ENCODE data around the gene GFOD1.
"Not testable (repeated sequence)": the region's sequence is repeated elsewhere in the genome, so short reads cannot be mapped to it uniquely, and the experiment has no call there.

Gene GFOD1

DNA sequence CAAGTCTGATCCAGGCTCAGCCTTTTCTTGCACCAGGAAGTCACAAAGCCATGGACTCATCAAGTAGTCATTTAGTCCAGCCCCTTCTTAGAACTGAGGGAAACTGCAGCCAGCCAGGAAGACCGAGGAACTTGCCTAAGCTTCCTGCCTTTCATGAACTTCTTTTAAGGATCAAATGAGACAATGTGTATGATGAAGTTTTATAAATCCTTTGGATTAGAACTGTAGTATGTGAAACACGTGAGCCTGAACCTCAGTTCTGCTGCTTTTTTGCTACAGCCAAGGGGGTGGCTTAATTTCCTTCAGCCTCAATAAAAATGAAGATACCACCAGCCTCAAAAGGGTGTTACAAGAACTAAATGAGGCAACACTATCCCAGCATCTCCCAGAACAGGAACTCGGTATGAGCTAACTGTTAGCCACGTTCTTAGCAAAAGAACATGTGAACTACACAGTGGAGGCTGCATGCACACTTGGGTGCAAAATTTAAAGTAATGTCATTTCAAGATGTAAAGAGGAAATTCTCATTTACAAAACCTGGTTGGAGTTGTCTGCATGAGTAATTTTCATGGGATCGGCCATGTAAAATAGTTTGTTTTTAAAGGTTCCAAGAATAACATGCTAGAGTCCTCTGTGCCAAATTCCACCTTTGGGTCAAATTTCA is 83.0 kb downstream of the GFOD1 start:
- DNase-seq (ENCODE audit: low spot score), result peak; percentile 44

DNA sequence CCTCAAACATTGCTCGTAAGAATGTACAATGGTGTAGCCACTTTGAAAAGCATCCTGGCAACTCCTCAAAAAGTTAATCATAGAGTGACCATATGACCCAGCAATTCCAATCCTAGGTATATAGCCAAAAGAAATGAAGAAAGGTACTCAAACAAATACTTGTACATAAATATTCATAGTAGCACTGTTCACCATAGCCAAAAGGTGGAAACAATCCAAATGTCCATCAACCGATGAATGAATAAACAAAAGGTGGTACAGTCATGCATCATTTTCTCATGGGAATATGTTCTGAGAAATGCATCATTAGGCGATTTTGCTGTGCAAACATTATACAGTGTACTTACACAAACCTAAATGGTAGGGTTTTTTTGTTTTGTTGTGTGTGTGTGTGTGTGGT is 84.7 kb downstream of the GFOD1 start:
- no peak for DNase-seq (ENCODE audit: low spot score)

DNA sequence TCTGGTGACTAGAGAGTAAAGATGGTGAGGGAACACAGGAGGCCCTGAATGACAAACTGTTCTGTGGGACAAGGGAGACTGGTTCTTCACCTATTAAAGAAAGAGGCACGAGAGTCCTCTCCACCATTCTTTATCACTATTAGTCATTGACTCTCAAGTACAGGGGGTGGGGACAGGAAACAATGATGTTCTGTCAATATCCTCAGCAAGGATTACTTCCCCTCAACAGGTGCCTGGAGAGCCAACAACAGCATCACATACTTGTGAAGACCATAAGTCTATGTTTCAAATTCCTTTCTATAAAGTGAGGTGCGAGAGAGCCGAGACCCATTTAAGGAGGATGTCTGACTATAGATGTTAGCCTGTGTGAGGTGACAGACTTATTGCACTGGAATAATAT is 86.6 kb downstream of the GFOD1 start:
- no peak for DNase-seq (ENCODE audit: low spot score)

DNA sequence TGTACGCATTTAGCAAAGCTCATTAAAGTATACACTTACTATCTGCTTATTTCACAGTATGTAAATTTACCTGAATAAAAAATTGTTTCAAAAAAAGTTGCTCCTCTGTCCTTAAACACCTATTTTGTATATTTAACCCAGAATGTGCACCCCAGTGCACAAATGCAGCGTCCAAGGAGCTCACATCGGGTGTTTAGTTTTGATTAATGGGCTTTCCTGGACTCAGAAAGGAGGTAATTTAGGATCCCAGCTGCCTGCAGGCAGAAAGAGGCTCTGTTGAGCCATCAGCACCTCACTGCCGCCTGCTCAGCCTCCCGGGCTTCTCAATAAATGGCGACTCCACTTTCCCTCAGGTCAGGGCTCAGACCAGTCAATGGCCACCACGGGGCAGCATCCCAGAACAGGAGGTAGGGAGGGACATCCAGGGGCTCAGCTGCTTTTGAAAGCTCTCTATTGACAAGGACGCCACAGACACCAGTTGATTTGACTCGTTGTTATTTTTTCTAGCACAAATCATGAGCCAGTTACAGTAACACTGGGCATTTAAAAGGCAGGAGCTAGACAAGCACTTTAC is 88.9 kb downstream of the GFOD1 start:
- no peak for DNase-seq (ENCODE audit: low spot score)

DNA sequence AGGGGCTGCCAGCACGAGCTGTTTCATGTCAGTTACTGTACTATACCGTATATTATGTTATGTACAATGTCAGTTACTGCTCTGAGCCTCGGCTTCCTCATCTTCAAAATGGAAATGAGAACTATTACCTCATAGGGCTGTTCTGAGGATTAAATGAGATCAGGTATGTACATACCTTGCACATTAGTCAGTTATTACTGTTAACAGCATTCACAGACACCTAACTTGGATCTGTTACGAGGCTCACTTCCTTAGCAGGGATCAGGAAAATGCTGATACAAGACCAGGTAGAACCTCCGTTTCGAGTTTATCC is 89.4 kb downstream of the GFOD1 start:
- no peak for DNase-seq (ENCODE audit: low spot score)

DNA sequence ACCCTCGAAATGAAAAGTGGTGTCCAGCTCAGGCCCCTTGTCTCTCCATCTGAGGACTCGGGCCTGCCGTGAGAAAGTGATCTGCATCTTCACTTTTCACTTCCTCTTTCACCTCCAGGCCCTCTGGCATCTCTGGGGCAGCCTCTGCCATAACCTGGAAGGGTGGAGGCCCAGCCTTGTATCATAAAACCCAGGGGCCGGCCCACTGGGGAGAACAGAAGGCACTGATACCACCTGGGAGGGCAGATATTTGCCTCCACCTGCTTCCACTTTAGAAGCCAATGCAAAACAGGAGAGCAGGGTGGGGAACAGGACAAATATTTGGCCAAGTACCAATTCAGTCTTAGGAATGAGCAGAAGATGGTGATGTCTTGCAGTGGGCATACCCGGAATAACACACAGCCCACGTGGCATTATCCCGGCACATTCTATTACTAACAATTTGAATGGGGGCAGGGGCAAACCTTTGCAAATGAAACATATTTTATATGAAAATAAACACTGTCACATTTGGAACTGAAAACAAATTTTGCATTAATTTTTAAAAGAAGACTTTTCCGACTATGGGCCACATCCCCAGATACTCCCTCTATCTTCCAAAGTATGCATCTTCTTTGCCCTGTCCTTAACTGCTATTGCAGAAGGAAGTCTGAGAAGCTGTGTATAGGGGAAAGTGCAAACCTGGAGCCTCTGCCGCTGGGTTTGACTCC is 89.9 kb downstream of the GFOD1 start:
- no peak for DNase-seq (ENCODE audit: low spot score)

DNA sequence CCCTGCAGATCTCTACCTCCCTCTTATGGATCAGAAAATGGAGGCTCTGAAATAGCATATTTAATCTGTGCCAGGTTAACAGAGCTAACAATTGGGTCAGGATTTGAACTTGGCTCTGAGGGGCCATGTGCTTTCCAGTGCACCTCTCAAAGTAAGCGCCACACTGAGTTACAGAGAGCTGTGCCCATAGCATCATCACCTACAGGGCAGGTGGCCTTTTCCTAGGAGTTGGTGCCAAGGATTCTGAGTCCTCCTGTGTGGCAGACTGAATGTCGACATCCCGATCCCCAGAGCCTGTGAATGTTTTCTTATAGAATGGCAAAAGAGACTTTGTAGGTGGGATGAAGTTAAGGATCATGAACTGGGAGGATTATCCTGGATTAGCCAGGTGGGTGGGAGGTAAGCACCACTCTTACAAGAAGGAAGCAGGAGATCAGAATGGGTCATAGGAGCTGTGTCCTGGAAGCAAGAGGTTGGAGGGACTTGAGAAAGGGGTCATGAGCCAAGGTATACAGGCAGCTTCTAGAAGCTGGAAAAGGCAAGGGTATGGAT is 91.1 kb downstream of the GFOD1 start:
- no peak for DNase-seq (ENCODE audit: low spot score)

DNA sequence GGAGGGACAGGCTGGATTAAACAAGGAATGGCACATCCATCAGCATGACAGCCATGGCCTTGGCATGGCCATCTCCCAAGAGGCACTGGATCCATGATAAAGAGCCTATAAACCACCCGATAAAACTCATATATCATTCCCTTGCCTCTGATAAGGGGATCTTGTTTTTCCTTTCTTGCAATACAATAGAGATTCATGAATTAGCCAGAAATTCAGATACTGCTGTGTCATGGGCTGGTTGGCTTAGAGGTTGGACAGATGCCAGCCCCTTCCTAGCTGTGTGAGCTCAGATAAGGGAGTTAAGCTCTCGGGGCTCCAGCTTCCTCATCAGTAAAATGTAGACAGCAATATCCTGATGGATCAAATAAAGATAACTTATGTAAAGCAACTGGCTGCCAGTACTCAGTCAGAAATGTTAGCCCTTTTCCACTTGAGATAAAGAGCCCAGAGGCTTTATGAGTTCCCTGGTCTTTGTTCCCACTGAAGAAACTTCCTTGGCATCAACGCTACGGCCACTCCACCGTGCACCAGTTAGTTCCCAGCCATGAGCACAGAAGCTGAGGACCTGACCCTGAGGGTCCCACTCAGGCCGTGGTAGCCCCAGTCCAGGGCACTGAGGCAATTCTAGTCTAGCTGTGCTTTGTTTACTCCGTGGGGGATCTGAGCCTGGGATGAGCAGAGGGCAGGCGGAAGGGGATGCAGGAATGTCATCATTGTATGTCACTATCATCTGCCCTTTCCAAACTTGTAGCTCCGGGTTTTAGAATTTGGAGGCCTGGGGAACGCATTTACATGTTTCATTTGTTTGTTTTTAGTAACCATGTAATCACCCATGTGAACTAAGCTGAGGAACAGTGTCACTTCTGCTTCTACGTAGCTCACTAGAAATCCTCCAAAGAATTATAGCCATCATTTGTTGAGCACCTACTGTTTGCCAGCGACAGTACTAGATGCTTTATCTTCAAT is 91.8 kb downstream of the GFOD1 start:
- peak; percentile 55 for DNase-seq (ENCODE audit: low spot score)

DNA sequence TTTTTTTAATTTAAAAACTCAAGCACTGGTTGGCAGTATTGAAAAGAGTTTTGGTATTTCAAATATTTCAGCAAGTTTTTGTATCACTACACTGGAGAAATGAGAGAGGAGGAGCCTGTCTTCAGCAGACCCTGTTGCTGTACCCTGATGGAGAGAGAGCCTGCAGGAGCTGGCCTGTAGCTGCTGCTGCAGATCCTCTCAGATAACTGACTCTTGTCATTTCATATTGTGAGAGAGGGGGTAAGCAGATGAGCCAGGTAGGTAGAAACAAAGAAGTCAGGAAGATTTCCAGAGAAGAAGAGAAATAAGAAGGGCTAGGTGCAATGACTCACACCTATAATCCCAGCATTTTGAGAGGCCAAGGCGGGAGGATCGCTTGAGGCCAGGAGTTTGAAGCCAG is 94.9 kb downstream of the GFOD1 start:
- DNase-seq (ENCODE audit: low spot score), result no peak

DNA sequence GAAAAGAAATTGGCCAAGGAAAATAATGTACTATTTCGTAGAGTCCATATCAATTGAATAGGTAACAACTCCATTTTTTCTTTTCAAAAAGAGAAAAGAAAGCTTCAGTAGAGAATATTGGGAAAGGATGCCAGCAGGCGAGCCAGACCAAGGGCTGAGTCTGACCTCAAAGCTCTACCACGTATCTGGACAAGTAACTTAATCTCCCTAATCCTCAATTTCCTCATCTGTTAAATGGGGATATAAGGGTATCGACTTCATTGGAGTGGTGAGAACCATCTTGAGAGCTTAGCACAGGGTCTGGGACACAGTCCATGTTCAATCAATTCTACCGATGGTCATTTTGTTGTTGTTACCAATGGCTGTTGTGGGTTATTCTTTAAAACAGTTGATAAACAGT is 95.9 kb downstream of the GFOD1 start:
- DNase-seq (ENCODE audit: low spot score), result no peak

DNA sequence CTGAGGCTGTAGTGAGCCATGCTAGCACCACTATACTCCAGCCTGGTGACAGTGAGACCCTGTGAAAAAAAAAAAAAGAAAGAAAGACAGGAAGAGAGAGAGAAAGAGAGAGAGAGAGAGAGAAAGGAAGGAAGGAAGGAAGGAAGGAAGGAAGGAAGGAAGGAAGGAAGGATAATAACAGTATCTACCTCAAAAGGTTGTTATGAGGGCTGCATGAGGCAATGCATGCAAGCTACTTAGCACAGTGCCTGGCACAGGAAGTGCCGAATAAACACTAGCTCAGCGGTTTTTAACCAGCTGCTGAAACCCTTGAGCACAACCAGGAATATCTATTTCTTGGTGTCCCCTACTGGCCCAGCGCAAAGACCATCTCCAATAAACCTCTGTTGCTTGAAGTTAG is 96.7 kb downstream of the GFOD1 start:
- no peak for DNase-seq (ENCODE audit: low spot score)

DNA sequence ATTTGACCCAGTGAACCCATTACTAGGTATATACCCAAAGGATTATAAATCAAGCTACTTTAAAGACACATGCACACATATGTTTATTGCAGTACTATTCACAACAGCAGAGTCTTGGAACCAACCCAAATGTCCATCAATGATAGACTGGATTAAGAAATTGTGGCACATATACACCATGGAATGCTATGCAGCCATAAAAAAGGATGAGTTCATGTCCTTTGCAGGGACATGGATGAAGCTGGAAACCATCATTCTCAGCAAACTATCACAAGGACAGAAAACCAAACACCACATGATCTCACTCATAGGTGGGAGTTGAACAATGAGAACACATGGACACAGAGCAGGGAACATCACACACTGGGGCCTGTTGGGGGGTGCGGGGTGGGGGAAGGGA is 98.2 kb downstream of the GFOD1 start:
- DNase-seq (ENCODE audit: low spot score), result not testable (repeated sequence)

DNA sequence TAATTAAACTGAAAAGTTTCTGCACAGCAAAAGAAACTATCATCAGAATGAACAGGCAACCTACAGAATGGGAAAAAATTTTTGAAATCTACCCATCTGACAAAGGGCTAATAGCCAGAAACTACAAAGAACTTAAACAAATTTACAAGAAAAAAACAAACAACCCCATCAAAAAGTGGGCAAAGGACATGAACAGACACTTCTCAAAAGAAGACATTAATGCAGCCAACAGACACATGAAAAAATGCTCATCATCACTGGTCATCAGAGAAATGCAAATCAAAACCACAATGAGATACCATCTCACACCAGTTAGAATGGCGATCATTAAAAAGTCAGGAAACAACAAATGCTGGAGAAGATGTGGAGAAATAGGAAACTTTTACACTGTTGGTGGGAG is 98.6 kb downstream of the GFOD1 start:
- DNase-seq (ENCODE audit: low spot score), result not testable (repeated sequence)

DNA sequence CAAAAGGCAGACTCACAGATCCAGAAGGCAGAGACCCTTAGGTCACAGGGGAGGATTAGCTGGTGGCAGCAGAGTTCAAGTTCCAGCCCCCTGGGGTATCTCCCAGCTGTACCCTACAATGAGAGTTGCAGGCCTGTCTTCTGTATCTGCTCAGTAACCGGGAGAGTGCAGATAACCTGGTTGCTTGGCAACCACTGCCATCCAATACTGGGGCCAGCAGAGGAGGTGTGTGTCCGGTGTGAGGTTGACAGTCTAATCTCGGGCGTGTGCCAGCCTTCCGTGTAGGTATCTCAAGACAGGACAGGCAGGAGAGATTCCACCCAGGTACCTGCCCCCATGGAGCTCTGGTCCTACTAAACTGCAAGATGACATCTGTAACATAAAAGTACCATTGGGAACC is 102.4 kb downstream of the GFOD1 start:
- no peak for DNase-seq (ENCODE audit: low spot score)

DNA sequence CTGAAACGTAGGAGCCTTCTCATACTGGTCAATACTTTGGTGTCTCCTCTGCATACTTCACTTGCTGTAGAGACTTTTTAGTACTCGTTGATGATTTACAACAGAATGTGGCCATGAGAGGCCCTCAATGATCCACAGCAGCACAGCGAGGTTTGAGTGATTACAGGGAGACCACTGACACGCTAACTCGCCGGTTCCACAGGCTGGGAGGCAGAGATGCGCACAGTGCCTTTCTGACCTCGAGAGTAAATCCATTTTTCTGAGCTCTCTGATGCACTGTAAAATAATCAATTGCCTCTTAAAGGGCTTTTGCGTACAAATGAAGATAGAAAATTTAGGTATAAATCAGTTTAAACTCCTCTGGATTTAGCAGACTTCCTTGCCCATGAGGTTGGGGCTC is 102.9 kb downstream of the GFOD1 start:
- no peak for DNase-seq (ENCODE audit: low spot score)

DNA sequence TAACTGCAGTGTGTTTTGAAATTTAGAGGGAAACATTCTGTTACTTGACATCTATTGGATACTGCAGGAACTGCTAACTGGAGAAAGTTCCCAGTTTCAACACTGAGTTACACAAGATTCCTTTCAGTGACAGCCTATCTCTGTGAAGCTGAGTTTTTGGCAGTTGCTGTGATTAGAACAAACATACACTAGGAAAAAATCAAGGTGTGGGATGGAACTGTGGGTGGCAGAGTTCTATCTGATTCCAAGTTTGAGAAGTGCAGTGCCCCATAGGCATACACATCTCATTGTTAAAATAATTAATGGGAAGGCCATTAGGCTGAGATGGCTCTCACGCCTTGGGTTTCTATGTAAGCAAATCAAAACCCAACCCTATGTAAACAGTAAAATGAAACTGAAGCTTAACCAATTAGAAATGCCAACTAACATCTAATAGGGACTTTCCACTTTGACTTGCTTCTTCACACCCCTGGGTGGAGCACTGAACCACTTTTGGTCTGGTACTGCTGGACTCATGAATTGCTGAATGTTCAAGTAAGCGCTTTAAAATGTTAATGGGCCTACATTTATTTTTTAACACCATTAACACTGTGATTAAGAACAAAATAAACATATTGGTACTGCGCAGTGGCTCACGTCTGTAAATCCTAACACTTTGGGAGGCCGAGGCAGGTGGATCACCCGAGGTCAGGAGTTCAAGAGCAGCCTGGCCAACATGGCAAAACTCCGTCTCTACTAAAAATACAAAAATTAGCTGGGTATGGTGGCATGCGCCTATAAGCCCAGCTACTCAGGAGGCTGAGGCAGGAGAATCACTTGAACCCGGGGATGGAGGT is 103.9 kb downstream of the GFOD1 start:
- DNase-seq (ENCODE audit: low spot score), result peak; percentile 33

DNA sequence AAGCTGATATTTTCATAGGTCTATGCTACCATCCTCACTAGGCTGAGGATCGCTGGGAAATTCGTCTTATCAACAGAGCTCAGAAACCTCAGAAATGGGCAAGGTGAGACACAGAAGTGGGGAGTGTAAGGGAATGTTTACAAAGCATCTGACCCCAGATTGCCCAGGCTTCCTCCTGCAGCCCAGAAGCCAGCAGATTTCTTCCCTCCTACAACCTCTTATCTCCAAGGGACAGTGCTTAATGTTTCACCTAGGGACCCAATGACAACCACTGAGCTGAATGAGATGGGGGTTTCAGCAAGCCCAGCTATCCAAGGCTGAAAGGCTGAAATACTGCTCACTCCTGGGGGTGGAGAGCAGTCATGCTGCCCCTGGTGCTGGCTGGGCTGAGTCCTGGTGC is 106.6 kb downstream of the GFOD1 start:
- no peak for DNase-seq (ENCODE audit: low spot score)

DNA sequence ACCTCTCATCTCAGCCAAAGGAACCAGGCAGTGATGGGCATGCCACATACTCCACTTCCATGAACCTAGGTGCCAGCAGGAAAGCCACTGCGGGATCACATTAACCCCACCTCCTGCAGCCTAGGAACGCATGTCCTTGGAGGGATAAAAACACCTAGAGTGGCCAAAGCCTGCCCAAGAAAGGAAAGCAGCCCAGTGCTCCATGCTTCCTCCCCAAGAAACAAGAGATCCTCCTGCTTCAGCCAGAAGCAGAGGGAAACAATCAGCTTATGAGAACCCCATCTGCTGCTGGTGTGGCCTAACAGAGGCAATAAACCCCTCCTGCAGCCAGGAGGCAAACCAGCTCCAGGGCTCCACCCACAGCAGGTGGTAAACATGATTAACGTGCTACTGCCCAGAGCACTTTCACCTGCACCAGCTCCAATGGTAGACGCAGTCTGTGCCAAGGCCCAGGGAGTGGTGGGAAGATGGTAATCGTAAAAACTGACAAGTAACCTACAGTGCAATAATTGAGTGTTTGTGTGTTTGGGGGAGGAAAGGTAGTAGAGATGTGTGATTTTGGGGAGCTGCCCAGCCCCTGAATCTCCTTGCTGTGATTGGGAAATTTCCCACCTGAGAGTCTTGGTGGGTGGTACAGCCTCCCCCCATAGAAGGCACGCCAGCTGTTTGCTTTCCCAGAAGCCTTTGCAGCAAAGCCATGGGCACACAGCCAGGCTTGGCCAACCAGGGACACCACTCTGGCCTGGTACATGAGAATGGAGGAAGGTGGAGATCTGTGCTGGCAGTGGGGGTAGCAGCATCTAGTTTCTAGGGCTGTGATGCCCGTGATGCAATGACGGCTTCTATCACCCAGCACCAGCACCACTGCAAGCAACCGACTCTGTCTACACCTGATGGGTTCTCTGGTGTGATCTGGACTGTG is 108.5 kb downstream of the GFOD1 start:
- DNase-seq (ENCODE audit: low spot score), result no peak

DNA sequence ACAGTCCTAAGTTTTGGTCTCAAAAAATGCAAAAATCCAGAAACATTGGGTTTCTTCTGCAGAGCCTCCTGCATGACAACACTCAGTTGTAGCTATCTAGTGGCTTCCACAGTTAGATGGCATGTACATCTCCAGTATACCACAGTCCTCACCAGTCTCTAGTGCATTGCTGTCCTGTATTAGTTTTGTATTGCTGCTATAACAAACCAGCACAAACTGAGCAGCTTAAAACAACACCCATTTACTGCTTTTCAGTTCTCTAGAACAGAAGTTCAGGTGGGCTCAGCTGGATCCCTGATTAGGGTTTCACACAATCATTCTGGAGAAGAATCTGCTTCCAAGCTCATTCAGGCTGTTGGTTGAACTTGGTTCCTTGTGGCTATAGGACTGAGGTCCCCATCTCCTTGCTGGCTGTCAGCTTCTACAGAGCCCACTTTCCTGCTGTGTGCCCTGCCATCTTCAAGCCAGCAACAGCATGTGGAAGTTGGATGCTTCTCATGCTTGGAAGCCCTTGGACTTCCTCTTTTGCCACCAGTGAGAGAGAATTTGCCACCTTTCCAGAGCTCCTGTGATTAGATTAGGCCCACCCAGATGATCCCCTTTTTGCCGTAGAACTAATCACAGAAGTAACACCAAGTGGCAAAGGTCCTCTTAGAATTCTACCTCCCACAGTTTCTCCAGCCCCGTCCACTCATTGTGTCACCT is 110.2 kb downstream of the GFOD1 start:
- no peak for DNase-seq (ENCODE audit: low spot score)

Measured in GM03348 (cell line).